IPS-18c (cell line): ENCODE results near the gene IFTAP.

ENCODE experiments used
- H3K4me3 ChIP-seq: 2 replicates; pipeline ENCODE4 v1.7.0; 2013; ENCODE audit warnings: low read depth, mild to moderate bottlenecking, low read length, moderate library complexity; ENCODE audit not compliant: insufficient read depth
- H3K9me3 ChIP-seq: one replicate; pipeline ENCODE4 v1.6.1; 2013; ENCODE audit warnings: mild to moderate bottlenecking, low read length, moderate library complexity; ENCODE audit not compliant: control insufficient read depth, insufficient read depth

The IFTAP gene

GRCh38 chr11:36586543-36586942 is 7.8 kb upstream of the IFTAP start:
- H3K9me3 ChIP-seq, result no peaks in the 10 kb centered on the region
- H3K4me3 ChIP-seq, result no peak overlapping the region

DNA sequence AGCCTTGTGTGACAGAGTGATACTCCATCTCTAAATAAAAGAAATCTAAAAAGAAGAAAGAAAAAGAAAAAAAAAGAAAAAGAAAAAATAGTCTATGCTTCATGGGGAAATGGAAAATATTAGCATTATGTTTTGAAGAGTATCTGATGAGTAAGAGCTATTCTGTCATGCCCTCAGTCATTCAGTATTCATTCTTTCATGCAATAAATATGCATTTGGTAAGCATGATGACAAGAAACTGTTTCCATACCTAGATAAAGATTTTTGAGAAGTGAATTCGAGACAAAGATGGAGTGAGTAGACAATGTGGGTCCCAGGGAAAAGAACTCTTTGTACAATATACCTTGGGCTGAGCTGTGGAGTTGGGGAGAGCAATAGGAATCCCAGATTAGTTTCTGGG is 6.2 kb upstream of the IFTAP start:
- Histone ChIP-seq H3K4me3 (no peak overlapping the region), H3K9me3 (no peaks in the 10 kb centered on the region)

GRCh38 chr11:36590513-36590912 is 3.8 kb upstream of the IFTAP start:
- no peak overlapping the region for H3K4me3 ChIP-seq
- H3K9me3 ChIP-seq, result no peaks in the 10 kb centered on the region

GRCh38 chr11:36591433-36591832 is 2.9 kb upstream of the IFTAP start:
- no peaks in the 10 kb centered on the region for H3K9me3 ChIP-seq
- H3K4me3 ChIP-seq, result no peak overlapping the region

- Histone ChIP-seq H3K9me3 (no peaks in the 10 kb centered on the region), H3K4me3 (no peak overlapping the region)
Observed at GRCh38 chr11:36596880-36597279, 2.6 kb downstream of the IFTAP start.

- no peak within 1 kb of the TSS for H3K4me3 ChIP-seq
- no peaks in the 10 kb centered on the region for H3K9me3 ChIP-seq
Observed at GRCh38 chr11:36598051-36598450, 3.7 kb downstream of the IFTAP start, which contains the start of gene RAG2. RAG2 (minus strand) TSS chr11:36598236; CDS start chr11:36594168, 4,068 bp downstream.

GRCh38 chr11:36600180-36600579 is 5.9 kb downstream of the IFTAP start:
- Histone ChIP-seq H3K9me3 (no peaks in the 10 kb centered on the region), H3K4me3 (no peak overlapping the region)

- Histone ChIP-seq H3K9me3 (no peaks in the 10 kb centered on the region), H3K4me3 (no peak overlapping the region)
Observed at GRCh38 chr11:36601155-36601554, 6.9 kb downstream of the IFTAP start.

DNA sequence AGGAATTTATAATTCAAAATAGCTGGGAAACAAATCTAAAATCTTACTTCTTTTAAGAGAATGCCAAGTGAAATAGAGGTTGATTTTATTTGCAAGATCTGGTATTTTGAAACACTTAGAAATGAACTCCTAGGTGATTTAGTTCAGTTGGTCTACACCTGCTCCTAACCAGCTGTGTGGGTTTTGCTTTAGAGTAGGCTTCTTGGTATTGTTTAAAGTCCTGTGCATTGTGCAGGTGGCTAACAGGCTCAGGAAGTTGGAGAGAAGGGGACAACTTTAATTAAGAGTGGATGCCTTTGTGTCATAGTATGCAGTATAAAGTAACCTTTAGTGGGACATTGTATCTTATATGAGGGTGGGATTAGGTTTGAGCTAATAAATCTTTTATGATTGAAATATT is 7.8 kb downstream of the IFTAP start:
- Histone ChIP-seq H3K4me3 (no peak overlapping the region), H3K9me3 (no peaks in the 10 kb centered on the region)

- Histone ChIP-seq H3K4me3 (no peak overlapping the region), H3K9me3 (no peaks in the 10 kb centered on the region)
Observed at GRCh38 chr11:36605221-36606216, 11.2 kb downstream of the IFTAP start.

DNA sequence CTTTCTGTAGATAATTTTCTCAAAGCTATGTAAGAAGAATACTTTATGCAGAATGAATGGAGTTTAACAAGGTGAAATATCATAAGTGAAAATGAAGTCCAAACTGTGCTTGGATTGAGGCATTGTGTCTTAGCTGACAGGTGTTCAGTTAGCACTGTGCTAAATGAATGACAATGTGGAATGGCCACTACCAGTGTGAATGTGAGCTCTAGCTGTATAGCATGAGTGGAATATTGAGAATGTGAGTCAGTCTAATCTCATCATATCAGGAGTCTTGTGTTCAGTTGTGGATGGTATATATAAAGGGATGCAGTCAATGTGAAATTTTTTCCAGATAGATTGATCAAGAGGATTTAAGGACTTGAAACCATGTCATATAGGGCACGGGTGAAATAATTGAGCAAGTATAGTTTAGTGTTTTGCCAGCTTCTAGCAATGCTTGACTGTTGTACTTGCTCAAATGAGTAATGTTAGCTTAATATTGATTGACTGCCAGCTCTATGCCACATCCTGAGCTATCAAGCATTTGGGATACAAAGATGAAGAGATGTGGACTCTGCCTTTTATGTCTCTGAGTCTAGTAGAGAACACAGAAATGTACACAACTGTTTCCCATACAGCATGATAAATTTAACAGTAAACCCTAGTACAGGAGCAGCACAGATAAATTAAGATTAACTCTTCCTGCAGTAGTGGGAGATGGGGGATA is 14.3 kb downstream of the IFTAP start:
- no peak overlapping the region for H3K4me3 ChIP-seq
- no peaks in the 10 kb centered on the region for H3K9me3 ChIP-seq

DNA sequence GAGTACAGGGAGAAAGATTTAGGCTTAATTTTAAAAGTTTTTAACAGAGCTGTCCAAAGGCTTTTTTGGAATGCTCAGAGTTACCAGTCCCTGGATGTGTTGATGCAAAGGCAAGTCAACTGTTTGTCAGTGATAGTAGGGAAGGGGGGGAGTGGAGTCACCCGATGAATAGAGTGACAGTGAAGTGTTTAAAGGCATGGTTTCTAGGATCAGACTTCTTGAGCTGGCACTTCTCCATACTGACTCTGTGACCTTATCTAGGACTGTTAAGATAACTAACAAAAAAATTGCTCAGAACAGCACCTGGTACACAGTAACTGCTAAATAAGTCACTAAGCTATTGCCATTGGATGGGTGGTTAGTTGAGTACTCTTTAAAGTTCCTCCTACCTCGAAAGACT is 15.1 kb downstream of the IFTAP start:
- Histone ChIP-seq H3K4me3 (no peak overlapping the region), H3K9me3 (no peaks in the 10 kb centered on the region)

DNA sequence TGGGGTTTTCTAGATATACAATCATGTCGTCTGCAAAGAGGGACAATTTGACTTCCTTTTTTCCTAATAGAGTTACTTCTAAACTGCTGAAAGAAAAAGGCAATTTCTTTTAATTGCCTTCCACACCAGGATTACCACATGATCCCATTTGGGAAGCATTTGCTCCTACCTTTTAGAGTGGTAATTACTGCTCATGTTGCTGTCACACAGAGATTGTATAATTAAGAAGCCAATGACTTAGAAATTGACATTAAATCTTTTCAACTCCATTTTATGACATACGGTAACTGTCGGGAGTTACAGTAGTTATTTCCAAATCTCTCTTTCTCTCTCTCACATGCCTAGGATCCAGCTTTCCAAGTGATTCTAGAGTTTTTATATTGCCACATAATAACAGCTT is 21.5 kb downstream of the IFTAP start:
- Histone ChIP-seq H3K4me3 (no peak overlapping the region), H3K9me3 (no peaks in the 10 kb centered on the region)

- Histone ChIP-seq H3K9me3 (no peaks in the 10 kb centered on the region), H3K4me3 (no peak overlapping the region)
Observed at GRCh38 chr11:36617543-36618362, 23.5 kb downstream of the IFTAP start.

DNA sequence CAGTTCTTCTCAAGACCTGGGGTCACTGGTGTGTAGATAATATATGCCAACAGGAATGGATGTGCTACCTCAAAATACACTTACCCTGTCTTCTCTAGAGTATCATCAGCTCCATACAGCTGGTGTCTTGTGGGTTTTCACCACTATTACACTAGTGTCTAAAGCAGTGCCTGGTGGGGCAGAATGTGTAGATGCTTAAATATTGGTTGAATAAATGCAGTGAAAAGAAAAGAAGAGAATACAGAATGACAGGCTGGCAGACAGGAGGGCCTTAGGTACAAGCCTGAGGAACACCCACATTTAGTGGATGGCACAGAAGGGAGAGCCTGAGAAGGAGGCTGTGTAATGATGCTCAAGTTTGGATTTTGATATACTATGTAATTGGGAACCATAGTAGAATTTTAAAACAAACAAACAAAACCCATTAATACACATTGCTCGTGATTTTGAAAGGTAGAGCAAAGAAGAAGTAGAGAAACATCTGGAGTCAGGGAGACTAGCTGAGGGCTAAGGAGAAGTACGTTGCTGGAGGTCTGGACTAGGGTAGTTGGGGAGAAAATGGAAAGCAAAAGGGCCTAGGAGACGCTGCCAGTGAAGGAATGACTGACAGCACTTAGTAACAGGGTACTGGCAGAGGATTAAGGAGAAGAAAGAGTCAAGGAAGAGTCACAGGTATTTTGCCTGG is 24.2 kb downstream of the IFTAP start:
- Histone ChIP-seq H3K4me3 (no peak overlapping the region), H3K9me3 (no peaks in the 10 kb centered on the region)

DNA sequence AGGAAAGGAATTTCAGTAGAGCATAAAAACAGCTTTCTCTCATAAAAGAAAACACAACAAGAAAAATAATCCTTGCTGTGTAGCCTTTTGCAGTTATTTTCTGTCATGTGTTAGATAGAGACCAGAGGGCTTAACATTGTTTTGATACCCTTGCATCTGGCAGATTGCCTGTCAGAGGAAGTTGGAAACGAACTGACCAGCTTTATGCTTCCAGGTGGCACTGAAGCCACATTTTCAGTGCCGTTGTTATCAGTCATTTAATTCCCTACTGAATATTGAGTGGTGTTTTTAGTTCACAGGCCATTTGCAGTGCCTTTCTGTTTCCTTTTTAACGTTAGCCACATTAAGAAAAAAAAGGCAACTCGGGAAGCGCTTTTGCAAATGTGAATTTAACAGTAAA is 25.2 kb downstream of the IFTAP start:
- Histone ChIP-seq H3K9me3 (no peaks in the 10 kb centered on the region), H3K4me3 (no peak overlapping the region)

DNA sequence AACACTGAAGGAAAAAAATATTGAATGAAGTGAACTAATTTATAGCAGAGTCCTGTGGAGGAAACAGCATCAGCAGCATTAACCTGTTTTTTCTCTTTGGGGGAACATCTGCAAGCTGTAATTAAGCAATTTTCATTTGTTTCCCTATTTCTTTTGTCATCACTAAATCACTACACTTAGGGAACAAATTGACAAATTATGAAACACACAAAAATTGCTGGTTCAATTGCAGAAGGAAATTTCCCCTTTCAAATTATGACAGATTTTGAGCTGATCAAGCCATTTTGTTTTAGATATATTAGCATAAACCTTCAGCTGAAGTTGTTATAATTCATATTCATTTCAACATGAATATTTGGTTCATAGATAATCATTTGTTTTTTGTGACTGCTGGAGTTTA is 25.9 kb downstream of the IFTAP start:
- Histone ChIP-seq H3K4me3 (no peak overlapping the region), H3K9me3 (no peaks in the 10 kb centered on the region)
